ENCODE results near the gene CDH4. TPM values are rescaled to one million over a fixed set of nuclear protein-coding genes. Genes with fewer than 3 reads are reported as not detected.

Gene CDH4
- total and polyA plus RNA-seq, 2 of the 8 experiments (the other 6 are each of a cell fraction or from before 2014, with no cell fraction given) = 4.3 to 7.9 TPM

GRCh38 chr20:61433816-61434215, 181.8 kb downstream of the CDH4 start:
- 69% methylated on average over 9 of the region's 9 CpGs; no CpG with 5 or more reads in 1 of the 2 experiments for WGBS, 2 experiments (ENCODE audit: extremely low coverage in 1 of 2, insufficient coverage in 1 of 2, insufficient read length in 1 of 2, insufficient replicate concordance in 2 of 2, low coverage in 1 of 2, low lambda C conversion rate in 2 of 2, missing lambda C conversion rate in 1 of 2)
- CTCF ChIA-PET (ENCODE audit: partially characterized antibody) = interaction anchor here (0.8 to 1.2 kb wide), 3 partner anchors 8 to 106 kb away, joined by 3 to 4 read pairs (median 3); no protein-coding TSS in a partner anchor
- Histone ChIP-seq H3K9me3 (ENCODE audit: insufficient read depth in 2 of 2, low read depth in 1 of 2, low read length in 1 of 2) (no peaks in the 10 kb centered on the region), H3K79me1 (ENCODE audit: low read depth, low read length) (peaks cover 3% of the 10 kb centered on the region; the same call in 1 of the 2 replicates), H3K79me2 (ENCODE audit: control insufficient read depth in 1 of 2, insufficient read depth in 2 of 2, low read length in 2 of 2) (no peaks in the 10 kb centered on the region), H3K36me3 (ENCODE audit: control insufficient read depth in 2 of 4, insufficient read depth in 4 of 4, low read length in 3 of 4) (no peaks in the 10 kb centered on the region), H3K14ac (ENCODE audit: insufficient read length) (no peak overlapping the region), H2BK12ac (ENCODE audit: low read depth, low read length) (peak overlapping the region; percentile 89; the same call in 1 of the 2 replicates), H3K4me2 (ENCODE audit: insufficient read depth in 1 of 2, low read depth in 2 of 2, low read length in 2 of 2) (peak overlapping the region in 1 of 2 experiments; percentile 16; a peak in 2 of 4 replicates), H4K8ac (ENCODE audit: extremely low read depth, insufficient read depth, low read length) (no peak overlapping the region), H4K20me1 (replicated peaks in 1 of 2; ENCODE audit: control insufficient read depth in 1 of 2, insufficient read depth in 2 of 2, low read length in 2 of 2) (no peaks in the 10 kb centered on the region), H2BK5ac (ENCODE audit: low read depth, low read length) (peak overlapping the region; percentile 85; the same call in 1 of the 2 replicates), H3K56ac (replicated peaks; ENCODE audit: insufficient read length, low read depth, low read length) (no peak overlapping the region), H4K5ac (ENCODE audit: insufficient read length, low read depth, low read length) (no peak overlapping the region), H2AFZ (ENCODE audit: low read length) (no peak overlapping the region), H2BK120ac (replicated peaks; ENCODE audit: low read depth, low read length) (peak overlapping the region; percentile 69), H2BK15ac (ENCODE audit: low read length) (0 out of 2 replicates have a peak overlapping the region, but pooled peaks have one; percentile 53), H2AK5ac (ENCODE audit: low read depth, low read length) (peak overlapping the region; percentile 99; the same call in 1 of the 2 replicates), H3K4me1 (replicated peaks in 1 of 4; ENCODE audit: control insufficient read depth in 3 of 4, insufficient read depth in 4 of 4, low read length in 3 of 4) (peaks cover 19 to 39% (median 30%) of the 10 kb centered on the region in 4 experiments), H4K91ac (replicated peaks; ENCODE audit: insufficient read length, low read length) (peak overlapping the region; percentile 87), H3K23ac (ENCODE audit: insufficient read length) (no peak overlapping the region), H3K18ac (ENCODE audit: extremely low read depth, low read length) (peak overlapping the region; percentile 9; the same call in 1 of the 2 replicates), H3K27ac (ENCODE audit: low read depth, low read length) (no peak overlapping the region), H2BK20ac (ENCODE audit: low read length) (peak overlapping the region; percentile 83), H3K27me3 (replicated peaks in 1 of 4; ENCODE audit: control insufficient read depth in 3 of 4, extremely low read depth in 1 of 4, insufficient read depth in 3 of 4, low read length in 3 of 4) (peaks cover 0 to 4% (median 0%) of the 10 kb centered on the region in 4 experiments; a peak in 2 of 7 replicates), H3K4me3 (ENCODE audit: extremely low read depth in 1 of 4, insufficient read depth in 2 of 4, low read depth in 3 of 4, low read length in 4 of 4) (no peak overlapping the region), H3K9ac (replicated peaks in 1 of 4; ENCODE audit: extremely low read depth in 1 of 4, low read depth in 3 of 4, low read length in 3 of 4) (no peak overlapping the region), H3K23me2 (ENCODE audit: low read depth, low read length) (peaks cover 5% of the 10 kb centered on the region; the same call in 1 of the 2 replicates), H3K4ac (replicated peaks; ENCODE audit: insufficient read length, low read depth, low read length) (peak overlapping the region; percentile 64)
- POLR2A ChIA-PET (ENCODE audit: partially characterized antibody) = no interaction called here
- FAIRE-seq = no peak
- no peak for DNase-seq (ENCODE audit: low read depth in 1 of 2, low spot score in 2 of 2)
- TF ChIP-seq BRCA1 (IDR thresholded peaks at IDR 0.05; ENCODE audit: low read depth, low read length) (no peak), SIRT6 (IDR thresholded peaks at IDR 0.05; ENCODE audit: low read length) (no peak), SIX5 (IDR thresholded peaks at IDR 0.05; ENCODE audit: low read depth, low read length) (no peak), CBX8 (IDR thresholded peaks at IDR 0.05; ENCODE audit: borderline replicate concordance, low read depth, low read length) (no peak)

Data from H1 (cell line).